GM18507 (cell line): ENCODE results near the gene MRPS31.

Experiments
- DNase-seq: peaks from one replicate; pipeline ENCODE4 v3.0.0; 2011; ENCODE audit warnings: low read depth; ENCODE audit not compliant: insufficient read length; ENCODE audit errors: extremely low spot score
- FAIRE-seq: peaks from 2 replicates; lab custom pipeline; 2011; peaks lifted over from hg19 to GRCh38; lab: Jason Lieb, UNC

MRPS31 gene

GRCh38 chr13:40681341-40682146 is 89.4 kb downstream of the MRPS31 start:
- FAIRE-seq (no peak), DNase-seq (no peak)

GRCh38 chr13:40680659-40681323 is 90.2 kb downstream of the MRPS31 start:
- FAIRE-seq: no peak
- no peak for DNase-seq

- no peak for FAIRE-seq
- no peak for DNase-seq
Measured at GRCh38 chr13:40679480-40679985, 91.5 kb downstream of the MRPS31 start.
